CD4-positive, alpha-beta T cell treated with Interferon alpha-2 for 1 hour (primary cell): ENCODE results near the gene HOXC12.

ENCODE experiments used
- DNase-seq, 2 donors: peaks; one replicate each; pipeline ENCODE4 v3.0.0-alpha.2; 2020 to 2022

HOXC12 gene

GRCh38 chr12:53941187-53941586 is 13.5 kb upstream of the HOXC12 start:
- DNase-seq: no peak

GRCh38 chr12:53941750-53942149 is 13.0 kb upstream of the HOXC12 start:
- no peak for DNase-seq

DNA sequence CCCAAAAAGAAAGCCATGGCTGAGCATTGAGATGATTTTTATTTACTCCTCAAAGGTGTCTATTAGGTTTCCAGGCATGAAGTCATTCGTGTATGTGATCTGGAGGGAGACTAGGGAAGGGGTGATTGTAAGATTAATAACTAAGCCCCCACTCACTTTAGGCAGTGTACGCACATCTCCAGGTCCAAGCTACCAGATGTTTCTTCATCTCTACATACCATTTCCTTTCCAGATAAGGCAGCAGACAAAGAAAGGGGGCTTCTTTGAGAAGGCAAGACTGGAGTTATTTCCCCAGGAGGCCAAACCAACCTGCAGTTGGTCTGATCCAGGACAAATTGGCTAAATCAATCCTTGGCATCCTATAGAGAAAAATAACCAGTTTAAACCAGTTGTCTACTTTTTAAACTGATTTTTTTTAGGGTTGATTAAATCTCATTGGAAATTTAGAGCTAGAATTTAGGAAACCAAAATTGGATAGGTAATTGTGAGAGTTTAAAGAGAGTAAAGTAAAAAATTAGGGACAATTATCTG is 12.2 kb upstream of the HOXC12 start:
- no peak for DNase-seq

DNA sequence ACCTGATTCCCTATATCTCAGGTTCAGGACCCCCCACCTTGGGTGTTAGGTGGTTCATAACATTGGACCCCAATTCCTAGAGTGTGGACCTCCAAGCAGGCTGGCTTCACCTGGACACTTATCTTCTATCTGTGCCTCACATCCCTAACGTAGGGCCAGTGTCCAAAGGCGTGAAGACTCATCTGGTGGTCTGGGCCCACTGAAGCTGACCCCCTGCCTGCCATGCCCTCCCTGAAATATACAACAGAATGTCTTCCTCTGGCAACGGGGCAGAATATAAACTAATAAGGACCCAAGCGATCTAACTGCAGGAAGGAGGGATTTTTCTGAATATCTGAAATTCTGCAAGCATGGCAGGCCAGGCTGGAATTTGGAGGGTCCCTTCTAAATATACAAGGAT is 10.5 kb upstream of the HOXC12 start:
- DNase-seq: no peak

DNA sequence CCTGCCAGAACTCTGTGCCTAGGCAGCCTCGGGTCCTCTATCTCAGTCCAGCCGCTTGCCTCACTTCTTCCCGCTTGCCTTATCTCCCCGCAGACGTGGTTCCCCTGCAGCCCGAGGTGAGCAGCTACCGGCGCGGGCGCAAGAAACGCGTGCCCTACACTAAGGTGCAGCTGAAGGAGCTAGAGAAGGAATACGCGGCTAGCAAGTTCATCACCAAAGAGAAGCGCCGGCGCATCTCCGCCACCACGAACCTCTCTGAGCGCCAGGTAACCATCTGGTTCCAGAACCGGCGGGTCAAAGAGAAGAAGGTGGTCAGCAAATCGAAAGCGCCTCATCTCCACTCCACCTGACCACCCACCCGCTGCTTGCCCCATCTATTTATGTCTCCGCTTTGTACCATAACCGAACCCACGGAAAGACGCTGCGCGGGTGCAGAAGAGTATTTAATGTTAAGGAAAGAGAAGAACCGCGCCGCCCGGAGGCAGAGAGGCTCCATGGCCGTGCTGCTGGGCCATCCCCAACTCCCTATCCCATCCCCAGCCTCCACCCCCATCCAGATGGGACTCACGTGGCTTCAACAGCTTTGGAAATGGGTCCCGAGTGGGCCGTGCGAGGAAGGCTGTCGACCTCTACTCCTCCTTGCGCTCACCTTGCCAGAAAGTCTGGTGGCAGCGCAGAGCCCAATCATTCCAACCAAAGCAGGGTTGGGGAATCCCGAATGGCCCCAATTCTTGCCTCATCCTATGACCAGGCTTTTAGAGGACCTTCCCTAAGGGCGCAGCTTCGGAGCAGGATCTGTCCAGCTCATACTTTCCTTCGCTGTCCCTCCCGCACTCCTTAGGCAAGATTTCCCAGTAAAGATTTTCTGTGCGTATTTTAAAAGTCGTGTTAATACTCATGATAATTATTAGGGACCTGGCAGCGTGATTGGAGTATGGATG is 9.5 kb upstream of the HOXC12 start:
- no peak for DNase-seq

DNA sequence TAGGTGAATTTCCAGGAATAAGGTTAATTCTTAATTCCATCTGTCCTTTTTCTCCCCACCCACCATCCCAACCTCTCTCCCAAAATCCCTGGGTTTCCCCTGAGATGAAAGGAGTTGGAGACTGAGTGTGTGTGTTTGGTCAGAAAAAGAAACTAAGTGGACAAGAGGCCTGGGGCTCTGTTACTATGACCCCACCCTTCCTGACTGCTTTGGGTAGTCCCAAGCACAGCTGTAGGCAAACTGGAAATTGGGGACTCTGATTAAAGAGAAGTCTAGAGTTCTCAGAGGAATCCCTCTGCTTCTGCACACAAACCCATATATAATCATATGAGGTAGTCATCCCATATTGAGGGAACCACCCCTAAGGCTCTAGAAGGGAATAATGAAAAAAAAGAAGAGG is 7.0 kb upstream of the HOXC12 start:
- no peak for DNase-seq

DNA sequence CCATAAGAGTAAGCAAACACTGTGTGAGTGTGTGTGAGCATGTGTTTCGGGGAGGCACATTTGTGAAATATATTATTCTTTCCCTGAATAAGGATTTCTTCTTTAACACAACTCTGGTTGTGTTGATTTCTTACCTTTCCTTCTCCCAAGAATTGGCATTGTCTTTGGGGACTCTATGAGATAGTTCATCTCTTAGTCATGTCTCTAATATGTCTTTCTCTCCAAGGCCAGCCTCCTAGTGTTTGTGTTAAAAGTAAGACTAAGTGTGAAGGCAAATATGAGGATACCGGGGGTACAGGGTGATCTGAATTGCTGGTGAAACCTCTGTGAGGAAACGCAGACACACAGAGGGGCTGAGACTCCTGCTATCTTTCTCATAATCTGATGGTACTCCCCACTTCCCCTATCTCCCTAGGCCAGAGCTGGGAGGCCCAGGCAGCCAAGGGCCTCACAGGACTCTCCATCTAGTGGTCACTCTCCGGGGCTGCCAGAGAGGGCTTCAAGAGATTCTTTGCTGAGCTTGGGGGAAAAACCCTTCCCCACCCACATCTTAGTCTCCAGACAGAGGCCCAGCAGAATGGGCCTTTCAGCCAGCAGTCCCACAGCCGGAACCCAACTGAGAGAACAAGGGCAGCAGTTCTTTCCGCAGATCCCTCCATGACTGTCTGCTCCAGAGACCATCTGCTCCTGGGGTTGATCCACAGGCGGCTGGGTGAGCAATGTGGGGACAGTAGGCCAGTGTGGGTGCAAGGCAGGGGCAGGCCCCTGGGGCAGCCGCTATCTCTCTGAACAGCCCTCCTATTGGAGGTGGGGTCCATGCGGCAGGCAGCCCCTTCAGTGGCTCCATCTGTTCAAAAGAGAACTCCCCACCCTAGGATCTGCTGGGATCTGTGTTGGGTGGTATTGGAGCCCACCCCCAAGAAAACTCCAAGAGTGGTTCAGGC is 5.8 kb upstream of the HOXC12 start:
- DNase-seq: no peak

DNA sequence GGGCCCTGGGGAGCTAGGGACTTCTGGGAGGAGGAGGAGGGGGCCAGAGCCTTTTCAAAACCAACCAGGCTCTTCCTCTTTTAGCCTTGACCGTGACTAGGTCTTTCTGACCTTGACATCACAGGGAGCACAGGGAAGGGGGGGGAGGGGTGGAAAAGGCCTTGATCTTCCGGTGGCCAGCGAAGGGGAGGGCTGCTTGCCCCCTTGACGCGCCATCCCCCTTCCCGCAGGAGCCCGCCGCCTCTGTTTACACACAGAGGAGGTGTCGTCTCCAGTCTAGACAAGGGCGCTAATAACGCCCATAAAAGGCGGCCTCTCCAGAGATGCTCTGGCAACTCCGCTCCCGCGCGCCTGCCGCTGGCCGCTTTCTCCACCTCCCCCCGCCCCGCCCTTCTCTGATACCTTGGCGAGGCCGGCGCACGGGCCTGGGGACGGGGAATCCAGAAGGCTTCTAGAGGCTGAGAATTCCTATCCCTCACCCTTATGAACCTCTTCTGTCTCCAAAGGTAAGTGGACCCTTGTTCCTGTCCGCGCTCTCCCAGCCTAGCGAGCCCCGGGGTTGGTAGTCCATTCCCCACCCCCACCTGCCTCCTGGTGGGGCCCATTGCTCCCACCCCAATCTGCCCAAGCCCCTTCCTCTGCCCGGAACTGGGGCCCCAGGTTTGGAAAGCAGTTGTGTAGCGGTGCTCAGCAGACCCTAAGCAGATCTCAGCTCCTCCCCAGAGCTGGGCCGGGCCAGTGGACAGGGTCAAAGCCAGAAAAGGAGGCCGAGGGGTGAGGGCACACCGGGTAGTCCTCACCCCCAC is 4.9 kb upstream of the HOXC12 start:
- DNase-seq: no peak

DNA sequence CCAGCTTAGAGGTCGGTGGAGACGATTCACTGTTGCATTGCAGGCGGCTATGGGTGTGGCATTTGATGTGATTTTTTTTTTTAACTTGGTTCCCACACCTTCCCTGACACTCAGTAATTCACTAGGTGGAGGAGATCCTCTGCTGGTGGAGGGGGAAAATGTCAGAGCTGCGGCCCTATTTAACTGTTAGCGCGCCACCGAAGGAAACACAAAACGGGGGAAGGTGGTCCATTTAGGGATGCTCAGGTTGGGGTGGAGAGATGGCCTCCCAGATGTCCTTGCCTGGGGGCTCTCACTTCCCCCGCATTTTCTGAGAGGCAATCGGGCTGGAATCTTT is 4.3 kb upstream of the HOXC12 start:
- DNase-seq: no peak

DNA sequence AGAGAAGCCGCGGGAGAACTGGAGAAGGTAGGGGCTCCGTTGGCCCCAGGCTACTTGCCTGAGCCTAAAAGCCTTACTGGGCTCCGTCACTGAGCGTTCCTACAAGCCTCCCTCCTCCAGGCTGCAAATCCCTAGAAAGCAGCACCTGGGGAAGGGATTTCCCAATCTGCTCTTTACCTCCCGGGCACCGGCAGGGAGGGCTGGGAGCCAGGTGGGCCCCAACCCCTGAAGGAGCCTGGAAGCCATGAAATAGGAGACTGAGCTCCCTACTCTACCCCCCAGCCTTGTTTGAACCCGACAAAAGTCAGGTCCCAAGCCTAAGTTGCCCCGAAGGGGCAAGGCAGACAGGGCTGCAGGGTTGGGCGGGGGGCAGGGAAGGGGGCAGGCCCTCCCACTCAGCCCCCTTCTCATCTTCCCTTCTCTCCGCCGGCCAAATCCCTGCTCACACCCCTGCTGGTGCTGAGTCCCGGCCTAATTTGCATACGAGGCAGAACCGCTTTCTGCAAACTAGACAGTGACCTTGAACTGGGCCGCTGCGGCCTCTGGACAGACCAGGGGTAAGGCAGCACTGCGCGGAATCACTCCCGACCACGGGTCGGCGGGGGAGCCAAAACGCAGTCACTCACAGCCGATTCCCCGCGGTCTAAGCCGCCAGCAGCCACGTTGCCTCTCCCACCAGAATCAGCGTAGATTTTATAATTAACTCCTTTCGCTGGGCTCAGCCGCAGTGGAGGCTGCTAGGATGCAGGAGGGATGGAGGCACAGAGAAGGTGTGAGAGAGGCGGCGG is 3.7 kb upstream of the HOXC12 start:
- DNase-seq: no peak

DNA sequence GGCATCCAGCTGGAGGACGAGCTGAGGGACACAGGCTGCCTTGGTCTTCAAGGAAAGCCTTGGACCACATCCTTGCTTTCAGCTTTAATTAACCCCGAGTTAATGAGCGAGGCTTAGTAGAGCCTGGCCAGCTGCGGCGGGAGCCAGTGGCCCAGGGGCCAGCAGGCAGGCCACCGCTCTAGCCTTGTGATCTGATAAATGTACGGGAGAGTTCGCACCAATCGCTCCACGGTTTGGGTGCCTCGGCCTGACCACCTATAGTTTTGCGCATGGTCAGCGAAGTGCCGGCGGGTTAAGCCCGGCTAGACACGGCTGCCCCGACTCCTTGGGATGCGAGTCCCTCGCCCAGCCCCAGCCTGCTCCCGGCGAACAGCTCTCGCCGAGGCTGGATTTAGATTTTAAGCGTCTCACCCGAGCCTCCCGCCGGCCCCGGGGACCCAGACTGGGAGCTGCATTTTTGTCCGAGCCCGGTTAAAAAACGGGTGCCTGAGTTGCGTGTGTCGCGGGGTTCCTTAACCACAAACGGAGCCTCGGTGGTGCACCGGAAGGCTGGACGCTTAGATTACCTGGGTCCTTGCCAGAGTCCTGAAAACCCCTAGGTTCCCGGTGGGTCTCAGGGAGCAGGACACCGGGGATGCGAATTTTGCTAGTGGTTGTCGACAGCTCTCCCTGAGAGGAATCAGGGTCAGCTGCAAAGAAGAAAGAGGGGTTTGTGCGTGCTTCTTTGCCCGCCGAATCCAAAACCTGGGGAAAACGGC is 2.9 kb upstream of the HOXC12 start:
- DNase-seq: no peak

DNA sequence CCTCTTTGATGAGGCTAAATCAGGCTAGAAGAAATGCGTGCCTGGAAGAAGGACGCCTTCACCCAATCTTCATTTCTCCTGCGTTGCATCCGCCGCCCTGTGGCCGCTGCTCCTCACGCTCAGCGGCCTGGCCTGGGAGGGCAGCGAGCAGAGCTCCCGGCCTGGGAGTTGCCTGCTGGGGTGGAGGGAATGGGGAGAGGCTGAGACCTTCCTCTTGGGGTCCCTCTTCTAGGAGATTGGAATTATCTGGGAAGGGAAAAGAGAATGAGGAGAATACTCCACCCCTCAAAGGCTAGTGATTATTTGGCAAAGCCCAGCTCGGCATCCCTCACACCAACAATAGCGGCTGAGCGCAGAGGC is 2.4 kb upstream of the HOXC12 start:
- no peak for DNase-seq

DNA sequence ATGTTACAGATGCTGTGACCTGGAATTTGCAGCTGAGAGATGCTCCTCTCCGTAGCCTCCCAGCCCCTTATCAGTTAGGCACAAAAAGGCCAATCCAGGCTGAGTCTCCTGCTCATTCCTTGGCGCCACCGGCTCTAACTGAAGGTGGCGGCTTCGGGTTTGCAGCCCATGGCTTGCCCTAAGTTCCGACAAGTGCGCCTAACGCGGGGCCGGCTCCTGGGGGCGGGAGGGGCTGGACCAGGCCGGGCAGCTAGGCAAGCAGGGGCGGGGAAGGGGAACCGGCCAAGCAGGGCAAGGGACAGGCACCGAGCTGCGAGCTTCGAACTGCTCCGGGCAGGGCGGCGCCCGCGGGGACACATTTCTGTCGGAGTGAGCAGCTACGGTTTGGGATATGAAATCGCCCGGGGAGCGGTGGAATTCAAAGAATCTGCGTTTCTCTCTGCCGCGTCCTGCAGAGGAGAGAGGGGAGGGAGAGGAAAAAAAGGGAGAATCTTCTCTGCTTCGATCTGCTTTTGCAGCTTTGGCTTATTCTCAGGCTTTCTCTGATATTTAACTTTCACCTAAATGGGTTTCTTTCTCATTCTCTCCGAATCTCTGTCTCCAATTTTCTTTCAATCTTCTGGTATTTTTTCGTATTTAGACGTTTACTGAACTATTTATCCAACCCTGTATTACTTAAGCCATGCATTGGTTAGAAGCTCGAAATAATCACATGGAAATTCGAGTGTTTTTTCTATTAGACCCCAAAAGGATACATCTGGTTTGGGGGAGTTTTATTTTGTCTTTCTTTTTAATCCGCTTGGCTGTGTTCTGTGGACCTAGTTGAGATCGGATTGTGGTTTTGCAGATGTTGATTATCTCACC is 1.6 kb upstream of the HOXC12 start:
- no peak for DNase-seq

GRCh38 chr12:53953831-53954693 is 641 bp upstream of the HOXC12 start:
- no peak for DNase-seq

GRCh38 chr12:53955036-53955775 is 503 bp downstream of the HOXC12 start:
- no peak for DNase-seq

DNA sequence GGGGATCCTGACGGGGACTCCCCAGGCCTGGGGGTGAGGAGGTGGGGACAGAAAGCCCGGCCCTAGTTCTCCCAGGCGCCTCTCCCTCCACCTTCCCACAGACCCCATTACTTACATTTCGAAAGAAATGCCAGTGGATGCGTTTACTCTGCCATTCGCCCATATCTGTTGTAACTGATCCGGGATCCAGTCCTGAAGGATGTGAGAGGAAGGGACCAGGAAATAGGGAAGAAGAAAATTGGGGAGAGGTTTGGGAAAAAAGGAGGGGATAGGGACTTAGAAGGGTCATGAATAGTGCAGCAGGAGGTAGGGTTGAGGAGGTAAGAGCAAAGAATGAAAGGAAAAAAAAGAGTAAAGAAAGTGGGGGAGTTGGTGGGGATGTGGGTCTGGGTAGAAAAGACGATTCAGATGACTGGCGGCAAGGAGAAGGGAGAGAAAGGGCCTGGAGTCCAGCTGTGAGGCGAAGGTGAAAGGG is 1.1 kb downstream of the HOXC12 start:
- no peak for DNase-seq

- no peak for DNase-seq
Observed at GRCh38 chr12:53956251-53956887, 1.7 kb downstream of the HOXC12 start.
